Fibroblast of pulmonary artery (primary cell): ENCODE measurements around the gene PXN.
"Not testable (repeated sequence)": the region's sequence is repeated elsewhere in the genome, so short reads cannot be mapped to it uniquely, and the experiment has no call there.

ENCODE experiments used
- DNase-seq: peaks from one replicate; pipeline ENCODE4 v3.0.0-alpha.2; 2010; ENCODE audit warnings: low read depth
- H3K4me3 ChIP-seq: replicated peaks from 2 replicates; pipeline ENCODE4 v1.5.1; 2011; ENCODE audit warnings: low read depth, mild to moderate bottlenecking, control low read depth, low read length, moderate library complexity
- CTCF ChIP-seq: IDR thresholded peaks from 2 replicates; pipeline ENCODE4 v1.5.1; 2011; ENCODE audit warnings: mild to moderate bottlenecking, control low read depth, low read length, inconsistent platforms; ENCODE audit errors: missing control alignments

Gene PXN

GRCh38 chr12:120252071-120252906, 13.2 kb downstream of the PXN start:
- no peak for TF ChIP-seq CTCF
- DNase-seq, result no peak
- no peak overlapping the region for H3K4me3 ChIP-seq

- DNase-seq, H3K4me3 ChIP-seq: not testable (repeated sequence)
These were observed 14.0 kb downstream of the PXN start for GRCh38 chr12:120251364-120252070.

GRCh38 chr12:120249875-120250795, 15.4 kb downstream of the PXN start:
- H3K4me3 ChIP-seq, result no peak overlapping the region
- peak; percentile 49 for DNase-seq
- no peak for TF ChIP-seq CTCF

GRCh38 chr12:120249266-120249874, 16.2 kb downstream of the PXN start:
- no peak for TF ChIP-seq CTCF
- no peak for DNase-seq
- no peak overlapping the region for H3K4me3 ChIP-seq

- no peak overlapping the region for H3K4me3 ChIP-seq
- DNase-seq, result peak; percentile 51
- no peak for TF ChIP-seq CTCF
These were observed 17.9 kb downstream of the PXN start for GRCh38 chr12:120247621-120248030.

- H3K4me3 ChIP-seq, result no peak overlapping the region
- no peak for DNase-seq
- TF ChIP-seq CTCF, result no peak
These were observed 18.3 kb downstream of the PXN start for GRCh38 chr12:120247183-120247582.

- not testable (repeated sequence) for H3K4me3 ChIP-seq, DNase-seq
These were observed 18.8 kb downstream of the PXN start for GRCh38 chr12:120246705-120247104.
